HEK293 (cell line): ENCODE data around the gene KCTD10.

ENCODE experiments used
- CTCF ChIA-PET: fragments of 350-600 bp; formaldehyde crosslinking; extraction: SDS; loops from one replicate; lab custom pipeline; 2021; ENCODE audit warnings: antibody characterized with exemption; lab: Yijun Ruan, JAX
- POLR2A ChIA-PET: fragments of 300-600 bp; formaldehyde crosslinking; extraction: SDS; loops from one replicate; lab custom pipeline; 2020; ENCODE audit warnings: antibody characterized with exemption, inconsistent platforms; lab: Yijun Ruan, JAX
- H3K27ac ChIP-seq: fragments of 200-500 bp; sonication (Bioruptor generic); 2 replicates; pipeline ENCODE4 v1.5.1; 2014; ENCODE audit warnings: low read depth, low read length, control low read depth, inconsistent platforms; ENCODE audit errors: extremely low read depth
- H3K36me3 ChIP-seq, 2 experiments: fragments of 200-500 bp in 1 of 2; sonication (Bioruptor generic) in 1 of 2; 1 replicate in 1 of 2; 2 replicates in 1 of 2; pipeline ENCODE4 v1.5.1; 2014 to 2017; ENCODE audit warnings: inconsistent platforms in 2 of 2, low read length in 2 of 2; ENCODE audit not compliant: control insufficient read depth in 2 of 2, insufficient read depth in 1 of 2
- H3K4me1 ChIP-seq: fragments of 200-500 bp; sonication (Bioruptor generic); 2 replicates; pipeline ENCODE4 v1.5.1; 2014; ENCODE audit warnings: mild to moderate bottlenecking, low read length, inconsistent platforms; ENCODE audit not compliant: control insufficient read depth, insufficient read depth
- H3K4me3 ChIP-seq: 2 replicates; pipeline ENCODE4 v1.5.1; 2011; ENCODE audit warnings: low read depth, mild to moderate bottlenecking, control low read depth, low read length, moderate library complexity
- H3K9me3 ChIP-seq: fragments of 200-500 bp; sonication (Bioruptor generic); 2 replicates; pipeline ENCODE4 v1.5.1; 2014; ENCODE audit warnings: low read depth, low read length, inconsistent platforms; ENCODE audit not compliant: control insufficient read depth, insufficient read depth
- GLI2 ChIP-seq: fragments of 450-650 bp; formaldehyde crosslinking; IDR thresholded peaks from 2 replicates; pipeline ENCODE4; 2017; ENCODE audit warnings: missing biosample characterization, missing genetic modification characterization, low read depth, borderline replicate concordance
- GLIS1 ChIP-seq: fragments of 450-650 bp; formaldehyde crosslinking; IDR thresholded peaks from 2 replicates; pipeline ENCODE4 v1.5.1; 2016; ENCODE audit warnings: missing biosample characterization, missing genetic modification characterization
- IKZF3 ChIP-seq: fragments of 450-650 bp; IDR thresholded peaks from 2 replicates; pipeline ENCODE4 v1.5.0; 2018; ENCODE audit warnings: missing biosample characterization, mild to moderate bottlenecking, missing genetic modification characterization, moderate library complexity
- MEIS1 ChIP-seq: sonication (generic); formaldehyde crosslinking; IDR thresholded peaks from 2 replicates; pipeline ENCODE4 v1.8.1; 2022; ENCODE audit warnings: missing genetic modification reagents, mild to moderate bottlenecking, borderline replicate concordance
- MZF1 ChIP-seq: fragments of 450-650 bp; formaldehyde crosslinking; IDR thresholded peaks from 2 replicates; pipeline ENCODE4 v1.5.1; 2017; ENCODE audit warnings: missing biosample characterization, missing genetic modification characterization, borderline replicate concordance
- SP2 ChIP-seq: fragments of 450-650 bp; formaldehyde crosslinking; IDR thresholded peaks from 2 replicates; pipeline ENCODE4 v1.5.1; 2016; ENCODE audit warnings: missing biosample characterization, missing genetic modification characterization
- ZBTB26 ChIP-seq: fragments of 450-650 bp; formaldehyde crosslinking; optimal IDR thresholded peaks from 2 replicates; pipeline ENCODE3; 2016; ENCODE audit warnings: missing biosample characterization, mild to moderate bottlenecking, missing genetic modification characterization
- ZBTB44 ChIP-seq: fragments of 450-650 bp; IDR thresholded peaks from 2 replicates; pipeline ENCODE4 v1.5.1; 2018; ENCODE audit warnings: missing biosample characterization, mild to moderate bottlenecking, missing genetic modification characterization
- ZBTB48 ChIP-seq: fragments of 450-650 bp; formaldehyde crosslinking; IDR thresholded peaks from 2 replicates; pipeline ENCODE4 v1.5.1; 2016; ENCODE audit warnings: missing biosample characterization, missing genetic modification characterization
- ZFP69B ChIP-seq: fragments of 450-650 bp; formaldehyde crosslinking; IDR thresholded peaks from 2 replicates; pipeline ENCODE4 v1.5.1; 2016; ENCODE audit warnings: missing biosample characterization, missing genetic modification characterization
- ZIC2 ChIP-seq: fragments of 450-650 bp; formaldehyde crosslinking; IDR thresholded peaks from 2 replicates; pipeline ENCODE4 v1.5.1; 2016; ENCODE audit warnings: missing biosample characterization, missing genetic modification characterization
- ZNF121 ChIP-seq: fragments of 450-650 bp; formaldehyde crosslinking; IDR thresholded peaks from 2 replicates; pipeline ENCODE4 v1.5.1; 2016; ENCODE audit warnings: missing biosample characterization, missing genetic modification characterization
- ZNF146 ChIP-seq: fragments of 450-650 bp; formaldehyde crosslinking; IDR thresholded peaks from 2 replicates; pipeline ENCODE4 v1.5.1; 2016; ENCODE audit warnings: missing biosample characterization, missing genetic modification characterization
- ZNF335 ChIP-seq: fragments of 450-650 bp; formaldehyde crosslinking; conservative IDR thresholded peaks from 2 replicates; pipeline ENCODE4 v1.5.1; 2016; ENCODE audit warnings: missing biosample characterization, missing genetic modification characterization
- ZNF341 ChIP-seq: fragments of 450-650 bp; formaldehyde crosslinking; IDR thresholded peaks from 2 replicates; pipeline ENCODE4; 2016; ENCODE audit warnings: low read depth, missing biosample characterization, missing genetic modification characterization
- ZNF366 ChIP-seq: fragments of 450-650 bp; formaldehyde crosslinking; conservative IDR thresholded peaks from 2 replicates; pipeline ENCODE4 v1.5.1; 2016; ENCODE audit warnings: missing biosample characterization, missing genetic modification characterization
- ZNF433 ChIP-seq: fragments of 450-650 bp; formaldehyde crosslinking; IDR thresholded peaks from 2 replicates; pipeline ENCODE4 v1.5.1; 2016; ENCODE audit warnings: missing biosample characterization, missing genetic modification characterization, low read depth
- ZNF548 ChIP-seq: fragments of 450-650 bp; formaldehyde crosslinking; IDR thresholded peaks from 2 replicates; pipeline ENCODE4 v1.5.1; 2016; ENCODE audit warnings: missing biosample characterization, missing genetic modification characterization
- ZNF660 ChIP-seq: fragments of 450-650 bp; IDR thresholded peaks from 2 replicates; pipeline ENCODE4 v1.5.1; 2018; ENCODE audit warnings: missing biosample characterization, mild to moderate bottlenecking, missing genetic modification characterization
- TF ChIP-seq, protein P1 (sequence below): fragments of 450-650 bp; formaldehyde crosslinking; IDR thresholded peaks from 2 replicates; pipeline ENCODE4 v1.5.1; 2017; ENCODE audit warnings: missing biosample characterization, missing genetic modification characterization
- TF ChIP-seq, protein P2 (sequence below): fragments of 450-650 bp; formaldehyde crosslinking; IDR thresholded peaks from 2 replicates; pipeline ENCODE4 v1.5.1; 2016; ENCODE audit warnings: missing biosample characterization, missing genetic modification characterization
- TF ChIP-seq, protein P3 (sequence below): fragments of 450-650 bp; formaldehyde crosslinking; IDR thresholded peaks from 2 replicates; pipeline ENCODE4 v1.5.1; 2017; ENCODE audit warnings: missing biosample characterization, missing genetic modification characterization

KCTD10 gene

DNA sequence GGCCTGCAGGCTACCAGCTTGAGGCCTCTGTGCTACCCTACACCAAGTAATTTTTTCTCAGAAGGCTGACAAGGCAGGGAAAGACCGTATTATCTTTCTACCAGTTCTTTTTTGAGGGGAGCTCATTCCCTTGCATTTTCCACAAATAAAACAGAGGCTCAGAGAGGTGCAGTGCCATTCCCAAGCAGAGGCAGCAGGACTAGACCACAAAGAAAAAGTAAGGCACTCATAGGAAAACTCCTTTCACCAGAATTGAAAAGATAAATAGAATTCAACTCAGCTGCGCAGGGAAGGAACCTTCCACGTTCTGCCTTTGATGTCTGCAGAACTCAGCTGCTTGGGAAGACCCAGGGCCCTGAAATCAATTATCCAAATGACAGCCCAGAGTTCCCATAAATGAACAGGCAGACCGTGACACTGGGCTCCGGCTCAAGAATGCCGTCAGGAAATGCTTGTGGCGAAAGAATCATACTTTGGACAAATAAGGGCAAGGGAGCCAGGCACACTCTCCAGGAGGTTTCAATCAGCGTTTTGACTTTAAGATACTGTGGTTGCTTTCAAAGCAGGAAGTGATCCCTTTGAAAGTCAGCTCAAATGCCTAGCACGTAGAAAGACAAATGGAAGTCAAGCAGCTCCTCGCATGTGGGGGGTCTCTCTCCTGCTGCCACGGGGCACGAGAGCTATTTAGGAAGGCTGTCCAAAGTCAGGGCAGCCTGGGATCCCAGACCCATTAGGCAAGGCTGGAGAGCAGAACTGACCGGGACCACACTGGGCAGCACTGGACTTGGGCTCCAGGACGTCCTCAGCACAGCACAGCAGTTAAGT is 14.0 kb downstream of the KCTD10 start (continued):
- TF ChIP-seq GLI2 (tag by site-specific recombination) = no peak
- TF ChIP-seq ZBTB48 = peak; percentile 33; the same call in 1 of the 2 replicates
- TF ChIP-seq ZBTB44 = no peak
- TF ChIP-seq ZNF121 (tag by site-specific recombination) = 0 out of 2 replicates have a peak, but pooled peaks have one; percentile 18
- TF ChIP-seq MZF1 (tag by site-specific recombination) = no peak
- TF ChIP-seq, protein P1, sequence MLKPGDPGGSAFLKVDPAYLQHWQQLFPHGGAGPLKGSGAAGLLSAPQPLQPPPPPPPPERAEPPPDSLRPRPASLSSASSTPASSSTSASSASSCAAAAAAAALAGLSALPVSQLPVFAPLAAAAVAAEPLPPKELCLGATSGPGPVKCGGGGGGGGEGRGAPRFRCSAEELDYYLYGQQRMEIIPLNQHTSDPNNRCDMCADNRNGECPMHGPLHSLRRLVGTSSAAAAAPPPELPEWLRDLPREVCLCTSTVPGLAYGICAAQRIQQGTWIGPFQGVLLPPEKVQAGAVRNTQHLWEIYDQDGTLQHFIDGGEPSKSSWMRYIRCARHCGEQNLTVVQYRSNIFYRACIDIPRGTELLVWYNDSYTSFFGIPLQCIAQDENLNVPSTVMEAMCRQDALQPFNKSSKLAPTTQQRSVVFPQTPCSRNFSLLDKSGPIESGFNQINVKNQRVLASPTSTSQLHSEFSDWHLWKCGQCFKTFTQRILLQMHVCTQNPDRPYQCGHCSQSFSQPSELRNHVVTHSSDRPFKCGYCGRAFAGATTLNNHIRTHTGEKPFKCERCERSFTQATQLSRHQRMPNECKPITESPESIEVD (tag by site-specific recombination) = peak; percentile 35; the same call in 1 of the 2 replicates
- no peak for TF ChIP-seq ZNF548 (tag by site-specific recombination)
- TF ChIP-seq ZNF660 (tag by site-specific recombination) = peak; percentile 25; the same call in 1 of the 2 replicates
- no peak for TF ChIP-seq ZNF433
- TF ChIP-seq SP2 = 0 out of 2 replicates have a peak, but pooled peaks have one; percentile 20
- peak; percentile 77; the same call in 1 of the 2 replicates for TF ChIP-seq MEIS1
- TF ChIP-seq ZNF335 (tag by site-specific recombination) = 0 out of 2 replicates have a peak, but pooled peaks have one; percentile 25
- TF ChIP-seq ZNF366 (tag by site-specific recombination) = 0 out of 2 replicates have a peak, but pooled peaks have one; percentile 28
- TF ChIP-seq ZIC2 (tag by site-specific recombination) = peak; percentile 96
- TF ChIP-seq, protein P2, sequence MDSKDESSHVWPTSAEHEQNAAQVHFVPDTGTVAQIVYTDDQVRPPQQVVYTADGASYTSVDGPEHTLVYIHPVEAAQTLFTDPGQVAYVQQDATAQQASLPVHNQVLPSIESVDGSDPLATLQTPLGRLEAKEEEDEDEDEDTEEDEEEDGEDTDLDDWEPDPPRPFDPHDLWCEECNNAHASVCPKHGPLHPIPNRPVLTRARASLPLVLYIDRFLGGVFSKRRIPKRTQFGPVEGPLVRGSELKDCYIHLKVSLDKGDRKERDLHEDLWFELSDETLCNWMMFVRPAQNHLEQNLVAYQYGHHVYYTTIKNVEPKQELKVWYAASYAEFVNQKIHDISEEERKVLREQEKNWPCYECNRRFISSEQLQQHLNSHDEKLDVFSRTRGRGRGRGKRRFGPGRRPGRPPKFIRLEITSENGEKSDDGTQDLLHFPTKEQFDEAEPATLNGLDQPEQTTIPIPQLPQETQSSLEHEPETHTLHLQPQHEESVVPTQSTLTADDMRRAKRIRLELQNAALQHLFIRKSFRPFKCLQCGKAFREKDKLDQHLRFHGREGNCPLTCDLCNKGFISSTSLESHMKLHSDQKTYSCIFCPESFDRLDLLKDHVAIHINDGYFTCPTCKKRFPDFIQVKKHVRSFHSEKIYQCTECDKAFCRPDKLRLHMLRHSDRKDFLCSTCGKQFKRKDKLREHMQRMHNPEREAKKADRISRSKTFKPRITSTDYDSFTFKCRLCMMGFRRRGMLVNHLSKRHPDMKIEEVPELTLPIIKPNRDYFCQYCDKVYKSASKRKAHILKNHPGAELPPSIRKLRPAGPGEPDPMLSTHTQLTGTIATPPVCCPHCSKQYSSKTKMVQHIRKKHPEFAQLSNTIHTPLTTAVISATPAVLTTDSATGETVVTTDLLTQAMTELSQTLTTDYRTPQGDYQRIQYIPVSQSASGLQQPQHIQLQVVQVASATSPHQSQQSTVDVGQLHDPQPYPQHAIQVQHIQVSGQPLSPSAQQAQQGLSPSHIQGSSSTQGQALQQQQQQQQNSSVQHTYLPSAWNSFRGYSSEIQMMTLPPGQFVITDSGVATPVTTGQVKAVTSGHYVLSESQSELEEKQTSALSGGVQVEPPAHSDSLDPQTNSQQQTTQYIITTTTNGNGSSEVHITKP = peak; percentile 55
- peak; percentile 96 for TF ChIP-seq GLIS1 (tag by site-specific recombination)
- TF ChIP-seq ZNF146 (tag by site-specific recombination) = no peak

DNA sequence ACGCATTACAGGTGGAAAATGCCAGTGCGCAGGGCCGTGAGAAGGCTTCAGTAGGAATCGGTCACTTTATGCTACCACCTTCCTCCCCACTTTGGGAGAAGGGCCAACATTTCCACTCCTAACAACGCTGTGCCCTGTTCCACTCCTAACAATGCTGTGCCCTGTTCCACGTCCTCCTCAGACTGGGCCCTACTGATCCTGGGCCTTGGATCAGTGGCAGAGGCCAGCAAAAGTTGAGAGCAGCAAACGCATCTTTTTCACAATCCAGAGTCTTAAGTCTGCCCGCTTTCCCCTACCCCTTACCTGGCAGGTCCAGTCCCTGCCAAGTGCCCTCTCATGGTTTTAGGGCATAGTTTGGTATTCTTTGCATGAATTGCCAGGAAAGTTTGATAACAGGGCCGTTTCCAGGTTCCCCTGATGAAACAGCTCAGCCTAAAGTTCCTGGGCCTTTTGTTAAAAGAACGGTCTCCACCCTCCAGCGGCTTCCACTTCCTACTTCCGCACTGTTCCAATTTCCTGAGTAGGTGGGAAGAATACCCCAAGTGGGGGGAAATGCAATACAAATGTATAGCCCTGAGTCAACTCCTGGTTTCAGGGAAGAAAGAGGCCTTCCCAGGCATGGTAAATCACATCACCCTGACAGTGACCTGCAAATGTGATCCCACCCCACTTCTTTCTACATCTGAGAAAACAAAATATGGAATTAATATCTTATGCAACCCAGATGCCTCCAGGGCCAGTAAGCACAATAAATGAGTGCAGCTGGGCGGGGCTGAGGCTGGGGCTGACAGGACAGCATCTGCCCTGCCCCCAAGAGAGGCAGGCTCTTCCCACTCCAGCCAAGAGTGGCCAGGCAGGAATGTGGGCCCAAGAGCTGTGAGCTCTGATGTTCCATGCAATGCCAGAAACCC is 15.0 kb downstream of the KCTD10 start:
- TF ChIP-seq, protein P3, sequence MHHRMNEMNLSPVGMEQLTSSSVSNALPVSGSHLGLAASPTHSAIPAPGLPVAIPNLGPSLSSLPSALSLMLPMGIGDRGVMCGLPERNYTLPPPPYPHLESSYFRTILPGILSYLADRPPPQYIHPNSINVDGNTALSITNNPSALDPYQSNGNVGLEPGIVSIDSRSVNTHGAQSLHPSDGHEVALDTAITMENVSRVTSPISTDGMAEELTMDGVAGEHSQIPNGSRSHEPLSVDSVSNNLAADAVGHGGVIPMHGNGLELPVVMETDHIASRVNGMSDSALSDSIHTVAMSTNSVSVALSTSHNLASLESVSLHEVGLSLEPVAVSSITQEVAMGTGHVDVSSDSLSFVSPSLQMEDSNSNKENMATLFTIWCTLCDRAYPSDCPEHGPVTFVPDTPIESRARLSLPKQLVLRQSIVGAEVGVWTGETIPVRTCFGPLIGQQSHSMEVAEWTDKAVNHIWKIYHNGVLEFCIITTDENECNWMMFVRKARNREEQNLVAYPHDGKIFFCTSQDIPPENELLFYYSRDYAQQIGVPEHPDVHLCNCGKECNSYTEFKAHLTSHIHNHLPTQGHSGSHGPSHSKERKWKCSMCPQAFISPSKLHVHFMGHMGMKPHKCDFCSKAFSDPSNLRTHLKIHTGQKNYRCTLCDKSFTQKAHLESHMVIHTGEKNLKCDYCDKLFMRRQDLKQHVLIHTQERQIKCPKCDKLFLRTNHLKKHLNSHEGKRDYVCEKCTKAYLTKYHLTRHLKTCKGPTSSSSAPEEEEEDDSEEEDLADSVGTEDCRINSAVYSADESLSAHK (tag by site-specific recombination) = peak; percentile 56; the same call in 1 of the 2 replicates
- TF ChIP-seq ZBTB26 (tag by site-specific recombination) (no peak), ZFP69B (0 out of 2 replicates have a peak, but pooled peaks have one; percentile 13), ZNF341 (tag by site-specific recombination) (peak; percentile 48; the same call in 1 of the 2 replicates), SP2 (peak; percentile 38; the same call in 1 of the 2 replicates), IKZF3 (tag by site-specific recombination) (peak; percentile 22; the same call in 1 of the 2 replicates)
- Histone ChIP-seq H3K27ac (no peak overlapping the region), H3K9me3 (no peaks in the 10 kb centered on the region), H3K4me3 (no peak overlapping the region), H3K4me1 (peaks cover 19% of the 10 kb centered on the region), H3K36me3 (peaks cover 3 to 46% of the 10 kb centered on the region in 2 experiments)
- POLR2A ChIA-PET = interaction anchor here (0.6 to 4.2 kb wide), 2 partner anchors 15 to 305 kb away, joined by 5 to 17 read pairs; partner anchors contain the start of genes KCTD10 and UBE3B
- CTCF ChIA-PET = interaction anchor here (1.4 to 5.3 kb wide), 3 partner anchors 28 to 969 kb away, joined by 5 to 27 read pairs (median 7); no protein-coding TSS in a partner anchor
